BJ (cell line): Measurements from ENCODE around the gene RIN1. TPM values are rescaled to one million over a fixed set of nuclear protein-coding genes. Genes with fewer than 3 reads are reported as not detected.
A peak's percentile ranks its signal among the peaks of the same experiment; 100 is the strongest.

Experiments
- CTCF ChIA-PET: fragments of 350-600 bp; formaldehyde crosslinking; extraction: SDS; loops from one replicate; lab custom pipeline; 2021; ENCODE audit warnings: antibody characterized with exemption, inconsistent platforms; lab: Yijun Ruan, JAX
- POLR2A ChIA-PET: fragments of 300-600 bp; sonication (Branson Sonifier 250); formaldehyde crosslinking; extraction: SDS; loops from one replicate; lab custom pipeline; 2021; ENCODE audit warnings: antibody characterized with exemption; lab: Charles Lee
- DNase-seq: peaks from one replicate; pipeline ENCODE4 v3.0.0-alpha.2; 2011; ENCODE audit warnings: low read depth
- H3K27me3 ChIP-seq: 2 replicates; pipeline ENCODE4 v1.6.0; 2011; ENCODE audit warnings: low read length; ENCODE audit not compliant: control insufficient read depth, insufficient read depth
- H3K36me3 ChIP-seq: 2 replicates; pipeline ENCODE4 v1.5.1; 2011; ENCODE audit warnings: low read length; ENCODE audit not compliant: control insufficient read depth, insufficient read depth
- H3K4me3 ChIP-seq: 2 replicates; pipeline ENCODE4 v1.5.1; 2011; ENCODE audit warnings: low read depth, mild to moderate bottlenecking, control low read depth, low read length
- CTCF ChIP-seq: IDR thresholded peaks from 2 replicates; pipeline ENCODE4 v1.5.1; 2011; ENCODE audit warnings: low read depth, mild to moderate bottlenecking, control low read depth, inconsistent platforms, low read length, moderate library complexity; ENCODE audit not compliant: insufficient read depth
- polyA plus RNA-seq: library from polyadenylated mRNA; depleted of rRNA; stranded (reverse); fragments of >200 nt; gene quantifications from 2 replicates; pipeline ENCODE4 v1.2.3, GENCODE V29; 2011

The RIN1 gene
- polyA plus RNA-seq, 1 experiment, result 9.2 TPM

- Histone ChIP-seq H3K36me3 (no peaks in the 10 kb centered on the region), H3K27me3 (no peaks in the 10 kb centered on the region), H3K4me3 (no peak overlapping the region)
- DNase-seq, result no peak
- TF ChIP-seq CTCF, result no peak
- ChIA-PET CTCF (interaction anchor here (0.8 to 2.6 kb wide), 7 partner anchors 19 to 951 kb away, joined by 3 to 11 read pairs (median 4); no protein-coding TSS in a partner anchor), POLR2A (no interaction called here)
Measured at GRCh38 chr11:66366844-66367477, 30.7 kb upstream of the RIN1 start.

GRCh38 chr11:66365711-66366619 lies 29.7 kb upstream of the RIN1 start:
- Histone ChIP-seq H3K36me3 (no peaks in the 10 kb centered on the region), H3K27me3 (no peaks in the 10 kb centered on the region), H3K4me3 (no peak overlapping the region)
- TF ChIP-seq CTCF, result no peak
- no peak for DNase-seq
- ChIA-PET POLR2A (no interaction called here), CTCF (interaction anchor here (0.8 to 2.6 kb wide), 7 partner anchors 18 to 952 kb away, joined by 3 to 11 read pairs (median 5); no protein-coding TSS in a partner anchor)

GRCh38 chr11:66365166-66365565 lies 28.9 kb upstream of the RIN1 start:
- no peaks in the 10 kb centered on the region for H3K36me3 ChIP-seq
- ChIA-PET POLR2A (no interaction called here), CTCF (interaction anchor here (0.9 to 2.6 kb wide), 3 partner anchors 21 to 53 kb away, joined by 5 to 11 read pairs (median 9); no protein-coding TSS in a partner anchor)
- TF ChIP-seq CTCF, result no peak
- no peak for DNase-seq
- H3K27me3 ChIP-seq, result no peaks in the 10 kb centered on the region
- no peak overlapping the region for H3K4me3 ChIP-seq

- no peak overlapping the region for H3K4me3 ChIP-seq
- ChIA-PET POLR2A (no interaction called here), CTCF (interaction anchor here (0.6 to 1.9 kb wide), 11 partner anchors 8 to 165 kb away, joined by 3 to 12 read pairs (median 4); partner anchors contain the start of gene SLC29A2)
- no peaks in the 10 kb centered on the region for H3K36me3 ChIP-seq
- TF ChIP-seq CTCF, result peak; percentile 73
- H3K27me3 ChIP-seq, result no peaks in the 10 kb centered on the region
- no peak for DNase-seq
Measured at GRCh38 chr11:66363805-66364535, 27.7 kb upstream of the RIN1 start.
